NCI-H526 treated with DMSO at 0.1 percent for 48 hours (cell line): Measurements from ENCODE around the gene GNAI3.

Source experiments
- DNase-seq: peaks from one replicate; lab custom pipeline; 2025; lab: John Stamatoyannopoulos, UW

The GNAI3 gene

GRCh38 chr1:109546311-109547109, 1.9 kb upstream of the GNAI3 start:
- peak; percentile 91 for DNase-seq

DNA sequence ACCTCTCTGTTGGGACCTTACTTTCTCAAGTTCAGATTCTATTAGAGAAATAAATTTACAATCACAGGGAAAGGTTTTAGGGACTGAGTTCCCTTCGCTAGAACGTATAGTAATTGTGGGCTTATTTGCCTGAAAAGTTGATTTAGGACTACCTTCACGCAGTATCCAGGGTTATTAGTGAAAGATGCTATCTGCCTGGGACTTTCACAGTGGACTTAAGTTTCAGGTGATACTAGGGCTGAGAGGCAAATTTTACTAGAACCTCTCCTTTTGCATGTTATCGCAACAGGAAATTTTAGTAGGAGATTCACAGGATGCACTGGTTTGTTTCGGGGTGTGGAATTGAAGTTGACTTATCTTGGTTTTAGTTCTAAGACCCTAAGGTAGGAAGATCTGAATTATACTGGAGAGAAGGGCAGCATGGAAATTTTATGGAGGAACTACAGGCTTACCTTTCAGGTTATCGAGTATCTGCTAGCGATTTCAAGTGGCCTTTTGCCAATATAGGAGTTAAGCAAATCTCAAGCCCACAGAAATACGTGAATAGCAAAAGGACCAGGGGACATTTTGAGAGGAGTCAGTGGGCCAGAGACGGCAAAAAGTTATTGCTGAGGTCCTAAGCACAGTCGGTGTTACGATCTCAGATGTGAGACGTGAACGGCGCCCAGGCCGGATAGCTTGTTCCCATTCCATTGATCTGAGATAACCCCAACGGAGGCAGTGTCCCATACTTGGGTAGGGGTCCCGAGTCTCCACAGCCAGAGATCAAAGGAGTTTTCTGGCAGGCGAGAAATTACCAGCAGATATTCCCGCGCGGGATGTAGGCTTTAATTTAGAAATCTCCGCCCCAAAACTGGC, 723 bp upstream of the GNAI3 start:
- no peak for DNase-seq

GRCh38 chr1:109556563-109556962, 8.1 kb downstream of the GNAI3 start:
- DNase-seq: no peak

DNA sequence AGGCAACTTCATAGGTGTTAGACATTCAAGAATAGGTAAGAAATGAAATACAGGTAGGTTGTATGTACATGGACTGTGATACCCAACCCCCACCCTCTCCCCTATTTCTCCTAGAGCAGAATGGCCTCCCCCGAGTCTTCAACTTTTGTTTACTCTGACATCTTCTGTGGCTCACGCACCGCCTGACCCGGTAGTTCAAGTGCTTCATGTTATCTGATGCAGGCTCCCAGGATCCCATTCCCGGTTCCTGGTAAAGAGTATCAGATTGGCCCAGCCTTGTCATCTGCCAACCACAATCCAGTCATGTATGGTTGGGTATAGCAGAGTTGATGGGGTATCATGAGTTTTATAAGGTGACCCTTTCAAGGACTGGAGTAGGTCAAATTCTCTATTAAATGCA, 9.1 kb downstream of the GNAI3 start:
- DNase-seq: no peak

DNA sequence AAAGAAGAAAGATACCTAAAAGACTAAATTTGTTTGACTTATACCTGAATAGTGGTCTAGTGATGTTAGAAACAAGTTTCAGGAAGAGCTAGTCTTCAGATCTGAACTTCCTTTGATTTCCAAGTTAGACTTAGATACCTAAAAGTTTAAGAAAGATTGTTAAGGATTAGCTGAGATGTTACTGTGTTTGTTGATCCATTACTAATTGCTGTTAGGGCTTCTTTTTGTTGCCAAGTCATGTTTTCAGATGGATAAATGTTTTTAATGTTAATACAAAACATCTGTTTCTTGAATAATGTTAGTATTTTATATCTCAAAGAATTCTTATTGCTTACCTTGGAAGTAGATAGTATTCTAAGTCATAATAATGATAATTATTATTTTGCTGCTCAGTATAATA, 11.6 kb downstream of the GNAI3 start:
- DNase-seq: no peak

- no peak for DNase-seq
Observed at GRCh38 chr1:109564194-109564878, 15.9 kb downstream of the GNAI3 start.

DNA sequence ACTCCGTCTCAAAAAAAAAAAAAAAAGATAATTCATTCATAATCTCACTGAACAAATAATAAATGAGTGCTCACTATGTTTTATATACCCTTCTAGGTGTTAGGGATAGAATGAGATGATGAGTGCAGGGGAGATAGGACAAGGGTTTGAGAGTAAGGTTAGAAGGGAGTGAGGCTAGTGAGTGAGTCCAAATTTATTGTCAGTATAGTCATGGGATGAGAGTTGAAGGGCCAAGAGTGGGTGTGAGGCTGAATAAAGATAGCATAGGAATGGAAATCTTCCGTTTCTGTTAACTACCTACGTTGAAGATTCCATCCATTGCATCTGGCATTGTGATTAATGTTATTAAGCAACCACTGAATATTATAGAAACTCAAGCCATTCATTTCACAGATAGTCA, 16.8 kb downstream of the GNAI3 start:
- DNase-seq: no peak

- no peak for DNase-seq
Observed at GRCh38 chr1:109566982-109567381, 18.6 kb downstream of the GNAI3 start.

DNA sequence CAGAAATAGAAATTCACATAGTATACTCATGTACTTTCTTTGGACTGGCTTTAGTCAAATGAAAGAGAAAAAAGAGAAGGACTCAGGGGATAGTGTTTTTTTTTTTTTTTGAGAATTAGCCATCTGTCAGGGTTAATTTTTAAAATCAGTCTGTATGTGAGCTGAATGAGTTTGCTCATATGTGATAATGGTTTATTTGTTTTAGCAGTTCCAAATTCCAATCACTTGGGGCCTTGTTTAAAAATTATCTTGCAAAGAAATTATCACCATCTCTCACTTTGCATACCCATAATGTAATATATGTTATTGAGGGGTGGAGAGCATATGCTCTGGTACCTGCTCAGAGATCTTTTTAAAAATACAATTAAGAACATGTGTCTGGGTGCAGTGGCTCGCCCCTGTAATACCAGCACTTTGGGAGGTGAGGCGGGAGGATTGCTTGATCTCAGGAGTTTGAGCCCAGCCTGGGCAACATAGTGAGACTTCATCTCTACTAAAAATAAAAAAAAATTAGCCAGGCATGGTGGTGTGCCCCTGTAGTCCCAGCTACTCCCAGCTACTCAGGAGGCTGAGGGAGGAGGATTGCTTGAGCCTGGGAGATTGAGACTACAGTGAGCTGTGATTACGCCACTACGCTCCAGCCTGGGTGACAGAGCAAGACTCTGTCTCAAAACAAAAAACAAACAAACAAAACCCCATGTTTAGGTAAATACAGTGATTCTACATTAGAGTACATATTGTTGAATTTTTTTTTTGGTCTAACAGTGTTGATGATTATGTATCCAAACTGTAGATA, 19.7 kb downstream of the GNAI3 start:
- no peak for DNase-seq

GRCh38 chr1:109569323-109569722, 20.9 kb downstream of the GNAI3 start:
- DNase-seq: no peak

- no peak for DNase-seq
Observed at GRCh38 chr1:109570414-109570813, 22.0 kb downstream of the GNAI3 start.

GRCh38 chr1:109573785-109574184, 25.4 kb downstream of the GNAI3 start:
- no peak for DNase-seq

GRCh38 chr1:109578947-109579443, 30.6 kb downstream of the GNAI3 start:
- no peak for DNase-seq

DNA sequence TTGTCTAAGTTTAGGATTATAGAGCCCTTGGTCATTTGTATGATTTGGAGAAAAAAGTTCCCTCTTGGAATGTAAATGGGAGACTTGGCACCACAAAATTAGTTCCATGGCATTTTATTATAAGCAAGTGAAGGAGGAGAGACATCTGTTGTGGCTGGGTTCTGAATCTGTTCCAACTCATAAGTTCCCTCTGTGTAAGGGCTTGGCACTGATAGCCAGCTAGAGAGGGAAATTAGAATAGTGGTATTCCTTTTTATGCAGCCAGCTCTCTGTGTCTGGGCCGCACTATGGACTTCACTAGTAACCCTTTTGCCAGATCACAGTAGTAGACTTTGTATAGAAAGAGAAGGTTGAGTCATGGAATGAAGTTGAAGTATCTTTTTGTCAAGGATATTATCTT, 31.1 kb downstream of the GNAI3 start:
- DNase-seq: no peak

- no peak for DNase-seq
Observed at GRCh38 chr1:109582021-109582420, 33.6 kb downstream of the GNAI3 start.

- no peak for DNase-seq
Observed at GRCh38 chr1:109584766-109585165, 36.4 kb downstream of the GNAI3 start.

DNA sequence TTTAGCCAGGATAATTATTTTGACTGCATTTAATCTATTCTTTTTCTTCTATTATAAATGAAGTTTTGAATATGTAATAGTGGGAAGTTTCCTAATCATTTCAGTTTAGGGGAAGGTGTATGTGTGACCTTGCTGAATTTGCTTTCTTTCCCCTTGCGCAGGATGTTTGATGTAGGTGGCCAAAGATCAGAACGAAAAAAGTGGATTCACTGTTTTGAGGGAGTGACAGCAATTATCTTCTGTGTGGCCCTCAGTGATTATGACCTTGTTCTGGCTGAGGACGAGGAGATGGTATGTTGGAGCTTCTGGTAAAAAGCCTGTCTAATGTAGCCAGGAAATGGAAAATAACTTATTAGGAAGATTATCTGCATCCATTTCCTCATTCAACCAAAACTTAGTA, 37.6 kb downstream of the GNAI3 start:
- no peak for DNase-seq

DNA sequence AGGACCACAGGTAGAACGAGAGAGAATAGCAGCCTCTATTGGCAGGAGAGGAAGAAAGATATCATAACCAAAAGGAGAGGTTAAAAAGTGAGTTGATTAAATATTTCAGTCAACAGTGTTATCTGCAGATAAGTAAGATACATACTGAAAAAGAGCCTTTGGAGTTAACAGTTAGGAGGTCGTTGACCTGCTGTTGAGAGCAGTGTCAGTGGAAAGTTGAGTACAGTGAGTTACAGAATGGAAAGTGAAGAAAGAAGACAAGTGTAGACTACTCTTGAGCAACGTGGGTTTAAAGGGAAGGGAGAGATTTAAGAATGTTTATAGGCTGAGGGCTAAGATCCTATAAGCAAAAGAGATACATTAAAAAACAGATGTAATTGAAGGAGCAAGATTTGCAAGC, 40.8 kb downstream of the GNAI3 start:
- no peak for DNase-seq

GRCh38 chr1:109589679-109590078, 41.3 kb downstream of the GNAI3 start:
- no peak for DNase-seq

GRCh38 chr1:109592916-109593315, 44.5 kb downstream of the GNAI3 start:
- no peak for DNase-seq

- no peak for DNase-seq
Observed at GRCh38 chr1:109595531-109595930, 47.1 kb downstream of the GNAI3 start.

- DNase-seq: no peak
Observed at GRCh38 chr1:109598156-109598555, 49.7 kb downstream of the GNAI3 start.
